Effector CD4-positive, alpha-beta T cell (primary cell): ENCODE data around the gene BCL2L1.
A peak's percentile ranks its signal among the peaks of the same experiment; 100 is the strongest.
"Not testable (repeated sequence)": the region's sequence is repeated elsewhere in the genome, so short reads cannot be mapped to it uniquely, and the experiment has no call there.

ENCODE experiments used
- DNase-seq: peaks from one replicate; pipeline ENCODE4 v3.0.0-alpha.2; 2020
- total RNA-seq: gene quantifications from one replicate; lab custom pipeline; 2026; lab: John Stamatoyannopoulos, UW

Gene BCL2L1
- 24.8 reads per million, percentile 52 among the genes with 10 or more reads in this experiment for total RNA-seq

GRCh38 chr20:31722257-31723068 lies at the start of gene BCL2L1:
Gene BCL2L1, minus strand, starts transcription at chr20:31722868. Its CDS starts 650 bp downstream, at chr20:31722218.
- peak; percentile 46 for DNase-seq

DNA sequence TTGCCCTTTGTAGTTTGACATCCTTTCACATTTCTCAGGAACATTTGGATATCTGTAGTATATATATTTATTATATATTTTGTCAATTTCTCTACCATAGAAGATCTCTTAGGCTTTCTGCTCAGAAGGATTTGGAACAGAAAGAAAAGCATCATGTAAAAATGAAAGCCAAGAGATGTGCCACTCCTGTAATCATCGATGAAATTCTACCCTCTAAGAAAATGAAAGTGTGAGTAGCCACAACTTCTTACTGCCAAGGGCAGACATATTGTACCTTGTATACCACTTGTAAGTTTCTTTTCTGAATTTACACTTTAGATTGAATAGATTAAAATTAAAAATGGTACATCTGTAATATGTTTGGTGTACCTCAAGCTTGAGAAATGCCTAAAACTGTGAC lies 47.6 kb upstream of the BCL2L1 start:
- no peak for DNase-seq

GRCh38 chr20:31769681-31770080 lies 47.0 kb upstream of the BCL2L1 start:
- no peak for DNase-seq

- no peak for DNase-seq
Observed at GRCh38 chr20:31767805-31768204, 45.1 kb upstream of the BCL2L1 start.

DNA sequence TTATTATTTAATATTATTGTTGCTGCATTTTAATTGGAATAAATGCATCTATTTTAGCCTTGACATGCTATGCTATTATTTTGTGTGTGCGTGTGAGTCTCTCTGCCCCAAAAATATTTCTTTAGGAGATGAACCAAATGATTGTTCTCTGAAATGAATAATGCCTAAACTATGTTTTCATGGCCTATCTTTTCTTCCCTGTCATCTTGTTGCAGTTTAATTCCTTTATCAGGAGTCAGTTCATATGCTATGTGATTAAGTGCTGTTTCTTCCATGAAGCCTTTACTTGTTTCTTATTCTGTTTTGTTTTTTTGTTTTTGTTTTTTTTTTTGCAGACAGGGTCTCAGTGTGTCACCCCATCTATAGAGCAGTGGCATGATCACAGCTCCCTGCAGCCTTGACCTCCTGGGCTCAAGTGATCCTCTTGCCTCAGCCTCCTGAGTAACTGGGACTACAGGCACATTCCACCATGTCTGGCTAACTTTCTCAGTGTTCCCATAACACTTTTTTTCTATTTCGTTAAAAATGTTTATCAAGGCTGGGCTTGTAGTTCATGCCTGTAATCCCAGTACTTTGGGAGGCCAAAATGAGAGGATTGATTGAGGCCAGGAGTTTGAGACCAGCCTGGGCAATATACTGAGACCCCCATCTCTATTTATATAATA lies 42.1 kb upstream of the BCL2L1 start:
- DNase-seq: no peak

DNA sequence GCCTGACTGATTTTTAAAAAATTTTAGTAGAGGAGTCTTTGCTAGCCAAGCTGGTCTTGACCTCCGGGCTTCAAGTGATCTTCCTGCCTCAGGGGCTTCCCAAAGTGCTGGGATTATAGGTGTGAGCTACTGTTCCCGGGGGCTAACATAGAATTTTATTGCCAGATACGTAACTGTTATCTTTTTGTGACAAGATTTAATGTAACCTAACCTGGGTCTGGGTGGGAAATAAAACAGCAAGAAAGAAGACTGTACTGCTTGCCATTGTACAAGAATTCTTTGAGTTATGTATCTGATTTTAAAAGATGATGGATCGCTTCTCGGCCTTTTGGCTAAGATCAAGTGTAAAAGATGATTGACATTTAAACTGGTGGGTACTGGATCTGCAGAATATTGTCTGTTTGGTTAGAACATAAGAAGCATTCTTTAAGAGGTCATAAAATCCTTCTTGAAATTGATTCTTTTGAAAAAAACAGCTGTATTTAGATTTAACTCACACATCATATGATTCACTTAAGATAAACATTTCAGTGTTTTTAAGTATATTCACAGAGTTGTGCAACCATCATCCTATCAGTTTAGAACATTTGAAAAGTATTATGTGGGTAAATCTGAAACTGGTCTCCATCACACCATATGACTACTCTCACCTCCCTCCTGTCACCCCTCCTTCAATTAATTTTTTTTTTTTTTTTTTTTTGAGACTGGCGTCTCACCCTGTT lies 38.0 kb upstream of the BCL2L1 start:
- no peak for DNase-seq

DNA sequence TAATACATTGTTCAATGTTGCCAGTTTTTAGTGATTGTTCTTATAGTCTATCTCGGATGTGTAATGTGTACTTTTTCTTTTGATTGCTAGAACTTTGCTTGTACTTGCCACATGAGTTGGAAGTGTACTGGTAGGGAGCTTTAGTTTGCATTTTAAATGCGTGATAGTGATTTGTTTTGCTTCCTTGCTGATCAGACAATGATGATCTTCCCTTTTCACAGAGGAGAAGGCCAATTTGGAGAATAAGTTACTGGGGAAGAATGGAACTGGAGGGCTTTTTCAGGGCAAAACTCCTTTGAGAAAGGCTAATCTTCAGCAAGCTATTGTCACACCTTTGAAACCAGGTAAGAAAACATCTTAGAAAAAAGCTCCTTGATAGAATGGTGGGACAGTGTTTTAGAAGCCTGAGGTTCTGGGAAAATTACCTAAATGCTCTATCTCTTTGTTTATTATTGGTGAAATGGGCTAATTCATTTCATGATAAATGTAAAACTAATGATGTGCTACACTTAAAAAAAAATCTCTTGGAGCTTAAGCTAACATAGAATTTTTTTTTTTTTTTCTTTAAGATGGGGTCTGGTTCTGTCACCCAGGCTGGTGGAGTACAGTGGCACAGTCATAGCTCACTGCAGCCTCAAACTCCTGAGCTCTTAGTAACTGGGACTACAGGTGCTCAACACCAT lies 37.3 kb upstream of the BCL2L1 start:
- DNase-seq: no peak

GRCh38 chr20:31758991-31759390 lies 36.3 kb upstream of the BCL2L1 start:
- no peak for DNase-seq

- no peak for DNase-seq
Observed at GRCh38 chr20:31758521-31758920, 35.9 kb upstream of the BCL2L1 start.

- no peak for DNase-seq
Observed at GRCh38 chr20:31757254-31757653, 34.6 kb upstream of the BCL2L1 start.

DNA sequence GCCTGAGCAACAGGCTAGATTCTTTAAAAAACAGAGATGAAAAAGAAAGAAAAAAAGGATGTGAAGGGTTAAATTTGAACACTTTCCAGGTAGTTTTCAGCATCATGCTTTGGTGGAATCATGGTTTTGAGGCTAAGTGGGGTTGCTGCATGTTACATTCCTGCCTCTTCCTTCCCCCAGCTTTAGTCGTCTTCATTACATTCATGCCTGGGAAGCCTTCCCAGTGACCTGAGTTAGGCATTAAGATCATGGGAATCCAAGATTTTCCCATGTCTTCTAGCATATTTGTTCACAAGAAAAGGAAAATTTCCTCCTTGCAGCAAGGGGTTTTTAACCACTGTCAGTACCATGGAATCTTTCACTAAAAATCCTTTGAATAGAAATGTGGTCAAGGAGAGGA lies 28.5 kb upstream of the BCL2L1 start:
- DNase-seq: no peak

DNA sequence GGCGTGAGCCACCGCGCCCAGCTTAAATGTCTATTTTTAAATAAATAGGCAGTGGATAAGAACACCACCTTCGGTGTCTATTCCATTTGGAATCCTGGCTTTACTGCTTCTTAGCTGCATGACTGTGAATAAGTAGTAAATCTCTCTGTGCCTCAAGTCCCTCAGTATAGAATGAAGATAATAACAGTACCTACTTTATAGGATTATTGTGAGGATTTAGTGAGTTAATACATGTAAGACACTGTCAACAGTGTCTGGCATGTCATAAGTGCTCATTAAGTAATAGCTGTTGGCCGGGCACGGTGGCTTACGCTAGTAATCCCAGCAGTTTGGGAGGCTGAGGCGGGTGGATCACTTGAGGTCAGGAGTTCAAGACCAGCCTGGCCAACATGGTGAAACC lies 26.6 kb upstream of the BCL2L1 start:
- no peak for DNase-seq

DNA sequence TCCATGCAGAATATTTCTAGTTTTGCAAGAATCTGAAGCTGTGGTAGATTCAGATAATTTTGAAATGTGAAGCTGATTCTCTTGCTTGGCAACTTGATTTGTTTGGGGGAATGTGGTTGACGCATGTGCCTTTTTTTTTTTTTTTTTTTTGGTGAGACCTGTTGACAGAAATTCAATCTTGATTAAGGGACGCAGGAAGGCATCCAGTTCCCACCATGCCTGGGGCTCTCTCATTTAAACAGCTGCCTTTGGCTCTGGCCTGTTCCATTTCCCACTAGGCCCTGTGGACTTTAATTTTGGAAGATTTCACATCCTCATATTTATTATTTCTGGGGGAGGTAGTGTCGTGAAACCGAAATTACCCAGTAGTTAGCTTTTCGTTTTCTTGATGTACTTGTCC lies 25.0 kb upstream of the BCL2L1 start:
- DNase-seq: no peak

GRCh38 chr20:31747028-31747427 lies 24.4 kb upstream of the BCL2L1 start:
- DNase-seq: not testable (repeated sequence)

DNA sequence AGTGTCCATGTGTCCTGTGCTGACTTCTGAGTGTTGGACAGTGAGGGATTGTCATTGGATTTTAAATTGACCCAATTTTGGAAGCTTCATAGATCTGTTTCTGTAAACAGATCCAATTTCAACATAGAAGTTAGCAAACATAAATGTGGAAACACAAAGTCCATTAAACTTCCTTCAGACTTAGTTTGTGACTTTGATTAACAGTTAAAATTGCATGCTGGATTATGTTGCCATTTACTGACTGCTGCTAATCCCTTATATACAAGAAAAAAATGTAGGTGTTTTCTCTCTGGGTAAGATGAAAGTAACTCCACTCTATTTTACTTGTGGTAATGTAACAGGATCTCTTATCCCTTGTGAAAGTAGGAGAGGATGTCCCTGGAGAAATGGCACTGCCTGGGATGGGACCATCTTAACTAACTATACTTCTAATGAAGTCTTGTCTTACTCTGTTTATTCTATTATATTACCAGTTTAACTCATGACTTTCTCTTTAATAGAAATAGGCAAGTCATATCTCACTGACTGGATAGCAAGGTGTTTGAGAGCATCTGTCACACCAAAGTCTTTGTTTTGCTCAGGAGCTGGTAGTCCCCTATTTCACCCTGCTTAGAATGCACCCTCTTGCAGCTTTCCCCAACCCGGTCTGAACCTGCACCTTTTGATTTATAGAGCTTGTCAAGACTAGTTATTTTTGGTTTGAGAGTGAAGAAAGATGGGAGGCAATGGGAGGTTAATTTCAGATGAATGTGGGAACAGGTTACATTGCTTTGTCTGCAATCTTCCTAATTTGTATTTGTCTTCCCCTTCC lies 23.6 kb upstream of the BCL2L1 start:
- no peak for DNase-seq

DNA sequence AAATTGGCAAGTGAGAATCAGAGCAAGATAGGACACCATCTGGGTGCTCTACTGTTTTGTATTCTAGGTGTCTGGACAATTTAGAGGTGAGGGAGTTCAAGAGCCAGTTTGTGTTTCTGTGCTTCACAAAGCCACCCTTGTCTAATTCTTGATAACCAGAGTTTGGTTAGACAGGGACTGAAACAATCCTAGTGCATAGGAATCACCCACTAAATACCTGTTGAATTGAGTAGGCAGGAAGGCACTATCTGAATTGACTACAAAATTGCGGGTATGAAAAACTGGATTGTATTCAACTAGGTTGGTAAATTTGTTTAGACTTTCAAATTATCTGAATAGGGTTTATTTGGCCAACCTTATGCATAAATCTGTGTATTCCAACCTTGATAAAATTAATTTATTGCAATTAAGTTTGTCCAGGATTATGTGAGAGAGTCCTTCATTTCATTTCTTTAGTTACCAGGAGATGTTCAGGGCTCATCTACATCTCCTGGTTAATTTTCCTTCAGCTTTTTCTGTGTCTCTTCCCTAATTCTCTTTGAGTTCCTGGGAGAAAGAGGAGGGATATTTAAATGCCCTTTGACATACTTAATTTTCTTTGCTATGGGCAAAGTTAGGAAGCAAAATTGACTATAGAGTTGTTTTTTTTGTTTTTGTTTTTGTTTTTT lies 18.1 kb upstream of the BCL2L1 start:
- no peak for DNase-seq

DNA sequence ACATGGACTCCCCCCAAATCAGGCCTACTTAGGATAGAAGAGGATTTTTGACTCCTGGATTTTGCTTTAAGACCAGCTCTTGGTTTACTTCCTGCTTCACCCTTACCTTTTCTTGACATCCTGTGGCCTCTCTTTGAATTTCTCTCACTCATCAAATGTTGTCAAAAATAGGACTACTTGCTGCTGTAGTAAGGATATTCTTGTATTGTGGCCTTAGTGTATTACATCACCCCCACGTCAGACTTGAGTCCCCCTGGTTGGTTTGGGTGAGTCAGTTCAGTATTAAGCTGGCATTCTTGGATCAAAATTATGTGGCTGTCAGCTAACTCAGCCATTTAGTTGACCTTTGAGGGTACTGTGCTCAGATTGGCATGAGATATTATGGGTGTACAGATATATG lies 17.5 kb upstream of the BCL2L1 start:
- DNase-seq: no peak

DNA sequence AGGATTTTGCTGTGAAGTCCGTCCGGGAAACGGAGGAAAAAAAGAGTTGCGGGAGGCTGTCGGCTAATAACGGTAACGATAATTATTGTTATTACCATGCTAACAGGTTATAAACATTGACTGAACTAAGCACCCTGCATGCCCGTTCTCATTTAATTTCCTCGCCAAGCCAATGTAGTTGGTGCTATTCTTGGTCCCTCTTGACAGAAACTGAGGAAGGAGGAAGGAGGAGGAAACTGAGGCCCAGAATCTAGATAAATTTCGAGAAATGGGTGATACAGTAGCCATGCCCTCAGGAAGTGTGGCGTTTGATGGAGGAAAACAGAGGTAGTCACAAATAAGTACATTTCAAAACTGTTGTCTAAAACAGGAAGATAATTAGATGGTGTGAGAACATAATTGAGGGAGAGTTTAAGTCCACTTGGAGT lies 16.9 kb upstream of the BCL2L1 start:
- DNase-seq: no peak

GRCh38 chr20:31738729-31739549 lies 16.3 kb upstream of the BCL2L1 start, which contains the start of gene TPX2:
Gene TPX2, plus strand, starts transcription at chr20:31739290. Its CDS starts 18,187 bp downstream, at chr20:31757477.
- DNase-seq: peak; percentile 68

DNA sequence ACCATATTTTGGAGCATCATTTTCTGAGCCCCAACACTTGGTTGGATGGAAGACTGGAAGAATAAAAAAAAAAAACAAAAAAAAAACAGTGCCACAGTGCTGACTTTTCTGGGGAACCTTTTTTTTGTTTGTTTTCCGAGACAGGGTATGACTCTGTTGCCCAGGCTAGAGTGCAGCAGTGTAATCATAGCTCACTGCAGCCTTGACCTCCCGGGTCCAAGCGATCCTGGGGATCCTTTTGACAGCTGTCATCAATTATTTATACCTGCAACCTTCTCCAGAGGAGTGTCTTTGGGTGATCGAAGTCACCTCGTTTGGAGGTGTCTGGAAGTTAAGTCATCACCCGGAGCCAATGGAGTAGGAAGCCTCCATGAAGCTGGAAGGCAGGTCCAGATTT lies 8.7 kb upstream of the BCL2L1 start:
- no peak for DNase-seq
